Lower leg skin (tissue), 3 donors: ENCODE data around the gene EHMT2.
"Not testable (repeated sequence)": the region's sequence is repeated elsewhere in the genome, so short reads cannot be mapped to it uniquely, and the experiment has no call there.

Experiments used
- CTCF ChIP-seq, 3 donors: fragments of 450-650 bp; IDR thresholded peaks; one replicate each; pipeline ENCODE4 v1.5.1; 2016; ENCODE audit warnings: antibody characterized with exemption in 3 of 3, mild to moderate bottlenecking in 3 of 3, moderate library complexity in 2 of 3
- POLR2A ChIP-seq, 2 donors: fragments of 450-650 bp; IDR thresholded peaks; one replicate each; pipeline ENCODE4 v1.6.1; 2016 to 2017; ENCODE audit warnings: antibody characterized with exemption in 2 of 2, mild to moderate bottlenecking in 1 of 2, moderate library complexity in 1 of 2

- TF ChIP-seq CTCF, POLR2A (IDR thresholded peaks at IDR 0.05): not testable (repeated sequence)
Observed at GRCh38 chr6:31909298-31909697, 11.8 kb upstream of the EHMT2 start.
